ENCODE data around the gene TLR2.

DNA sequence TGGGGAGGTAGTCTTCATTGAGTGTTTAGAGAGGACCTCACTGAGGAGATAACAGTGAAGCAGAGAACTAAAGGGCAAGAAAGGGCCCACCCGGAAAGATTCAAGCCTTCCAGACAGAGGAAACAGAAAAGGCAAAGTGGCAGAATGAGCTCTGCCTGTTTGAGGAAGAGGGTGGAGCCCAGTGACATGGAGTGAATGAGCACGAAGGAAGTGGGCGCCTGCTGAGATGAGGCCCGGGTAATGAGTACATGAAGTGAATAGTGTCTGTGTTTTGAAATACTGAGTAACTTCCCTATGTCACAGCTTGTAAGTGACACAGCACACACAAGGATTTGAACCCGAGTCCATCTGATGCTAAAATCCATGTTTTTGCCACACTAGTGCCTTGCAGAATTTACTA lies 32.5 kb upstream of the TLR2 start:
- TF ChIP-seq POLR2AphosphoS5 (IDR thresholded peaks at IDR 0.05; ENCODE audit: low read depth, low read length) (no peak), POLR2A (IDR thresholded peaks at IDR 0.05; ENCODE audit: low read depth, low read length) (no peak)

Measured in GM12892 (cell line).